Peyer's patch (tissue), 4 donors: ENCODE data around the gene SBF2.

Experiments
- POLR2A ChIP-seq, 2 donors: fragments of 450-650 bp; IDR thresholded peaks; one replicate each; pipeline ENCODE4 v1.5.1; 2017; ENCODE audit warnings: antibody characterized with exemption in 2 of 2, mild to moderate bottlenecking in 2 of 2, moderate library complexity in 2 of 2
- TF ChIP-seq, protein P1 (sequence below), 6 experiments: fragments of 450-650 bp in 4 of 6; fragments of 200-600 bp in 2 of 6; sonication (generic) in 1 of 6; IDR thresholded peaks; one replicate each; pipeline ENCODE4 v1.5.1; 2017 to 2019; ENCODE audit warnings: antibody characterized with exemption in 6 of 6, mild to moderate bottlenecking in 3 of 6, moderate library complexity in 1 of 6

- TF ChIP-seq, protein P1, sequence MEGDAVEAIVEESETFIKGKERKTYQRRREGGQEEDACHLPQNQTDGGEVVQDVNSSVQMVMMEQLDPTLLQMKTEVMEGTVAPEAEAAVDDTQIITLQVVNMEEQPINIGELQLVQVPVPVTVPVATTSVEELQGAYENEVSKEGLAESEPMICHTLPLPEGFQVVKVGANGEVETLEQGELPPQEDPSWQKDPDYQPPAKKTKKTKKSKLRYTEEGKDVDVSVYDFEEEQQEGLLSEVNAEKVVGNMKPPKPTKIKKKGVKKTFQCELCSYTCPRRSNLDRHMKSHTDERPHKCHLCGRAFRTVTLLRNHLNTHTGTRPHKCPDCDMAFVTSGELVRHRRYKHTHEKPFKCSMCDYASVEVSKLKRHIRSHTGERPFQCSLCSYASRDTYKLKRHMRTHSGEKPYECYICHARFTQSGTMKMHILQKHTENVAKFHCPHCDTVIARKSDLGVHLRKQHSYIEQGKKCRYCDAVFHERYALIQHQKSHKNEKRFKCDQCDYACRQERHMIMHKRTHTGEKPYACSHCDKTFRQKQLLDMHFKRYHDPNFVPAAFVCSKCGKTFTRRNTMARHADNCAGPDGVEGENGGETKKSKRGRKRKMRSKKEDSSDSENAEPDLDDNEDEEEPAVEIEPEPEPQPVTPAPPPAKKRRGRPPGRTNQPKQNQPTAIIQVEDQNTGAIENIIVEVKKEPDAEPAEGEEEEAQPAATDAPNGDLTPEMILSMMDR (IDR thresholded peaks at IDR 0.05): no peak
- no peak for TF ChIP-seq POLR2A (IDR thresholded peaks at IDR 0.05)
Observed at GRCh38 chr11:9973921-9974320, 320.1 kb downstream of the SBF2 start.
